MM.1S (cell line): ENCODE results near the gene IL37.

Experiments used
- DNase-seq: peaks from one replicate; pipeline ENCODE4 v3.0.0-alpha.2; 2015
- H2AFZ ChIP-seq: fragments of 300-600 bp; sonication (generic); 2 replicates; pipeline ENCODE4 v1.6.0; 2016; ENCODE audit warnings: antibody characterized with exemption, low read length
- H3F3A ChIP-seq: fragments of 300-600 bp; sonication (generic); 2 replicates; pipeline ENCODE4 v1.6.1; 2016; ENCODE audit warnings: mild to moderate bottlenecking, antibody characterized with exemption, low read length, moderate library complexity, mixed read lengths; ENCODE audit not compliant: insufficient read depth
- H3K27ac ChIP-seq: fragments of 300-600 bp; sonication (generic); 2 replicates; pipeline ENCODE4 v1.5.1; 2016; ENCODE audit warnings: mild to moderate bottlenecking, low read length
- H3K27me3 ChIP-seq: fragments of 300-600 bp; sonication (generic); replicated peaks from 2 replicates; pipeline ENCODE4 v1.6.0; 2016; ENCODE audit warnings: low read length; ENCODE audit not compliant: insufficient read depth
- H3K36me3 ChIP-seq: fragments of 300-600 bp; sonication (generic); replicated peaks from 2 replicates; pipeline ENCODE4 v1.6.1; 2016; ENCODE audit warnings: mild to moderate bottlenecking, low read length, mixed read lengths; ENCODE audit not compliant: insufficient read depth
- H3K4me1 ChIP-seq: fragments of 300-600 bp; sonication (generic); 2 replicates; pipeline ENCODE4 v1.6.1; 2016; ENCODE audit warnings: low read length, mixed read lengths
- H3K4me2 ChIP-seq: fragments of 300-600 bp; sonication (generic); 2 replicates; pipeline ENCODE4 v1.6.0; 2016; ENCODE audit warnings: low read depth, low read length
- H3K4me3 ChIP-seq: fragments of 300-600 bp; sonication (generic); 2 replicates; pipeline ENCODE4 v1.5.1; 2016; ENCODE audit warnings: low read length, mixed read lengths
- H3K79me2 ChIP-seq: fragments of 300-600 bp; sonication (generic); 2 replicates; pipeline ENCODE4 v1.6.1; 2016; ENCODE audit warnings: mixed run types, low read length, mixed read lengths
- H3K9ac ChIP-seq: fragments of 300-600 bp; sonication (generic); 2 replicates; pipeline ENCODE4 v1.6.1; 2016; ENCODE audit warnings: low read length, mixed read lengths
- H3K9me2 ChIP-seq: fragments of 300-600 bp; sonication (generic); replicated peaks from 2 replicates; pipeline ENCODE4 v1.6.1; 2016; ENCODE audit warnings: mild to moderate bottlenecking, low read length, mixed read lengths; ENCODE audit not compliant: insufficient read depth
- H3K9me3 ChIP-seq: fragments of 300-600 bp; sonication (generic); replicated peaks from 2 replicates; pipeline ENCODE4 v1.6.1; 2016; ENCODE audit warnings: mild to moderate bottlenecking, low read length, mixed read lengths; ENCODE audit not compliant: insufficient read depth
- H4K20me1 ChIP-seq: fragments of 300-600 bp; sonication (generic); 2 replicates; pipeline ENCODE4 v1.6.1; 2016; ENCODE audit warnings: mild to moderate bottlenecking, low read length, moderate library complexity, mixed read lengths; ENCODE audit not compliant: insufficient read depth
- CTCF ChIP-seq: fragments of 300-600 bp; sonication (generic); IDR thresholded peaks from 2 replicates; pipeline ENCODE4 v1.5.1; 2016; ENCODE audit warnings: antibody characterized with exemption, low read length, mixed read lengths
- EZH2 ChIP-seq: fragments of 300-600 bp; sonication (generic); optimal IDR thresholded peaks from 2 replicates; pipeline ENCODE3; 2017; ENCODE audit warnings: low read depth, mild to moderate bottlenecking, antibody characterized with exemption, low read length, mixed read lengths
- EZH2phosphoT487 ChIP-seq: fragments of 300-600 bp; sonication (generic); IDR thresholded peaks from 2 replicates; pipeline ENCODE4 v1.6.1; 2018; ENCODE audit warnings: antibody characterized with exemption, low read length

The IL37 gene

GRCh38 chr2:112889976-112890375, 21.0 kb upstream of the IL37 start:
- Histone ChIP-seq H3K36me3 (no peaks in the 10 kb centered on the region), H3K27ac (no peak overlapping the region), H4K20me1 (no peaks in the 10 kb centered on the region), H3K79me2 (no peaks in the 10 kb centered on the region), H3F3A (peaks cover 17% of the 10 kb centered on the region), H3K9me3 (no peaks in the 10 kb centered on the region), H3K9ac (no peak overlapping the region), H3K4me2 (no peak overlapping the region), H3K9me2 (no peaks in the 10 kb centered on the region), H3K4me3 (no peak overlapping the region), H3K4me1 (peaks cover 29% of the 10 kb centered on the region), H2AFZ (no peak overlapping the region), H3K27me3 (no peaks in the 10 kb centered on the region)
- TF ChIP-seq EZH2 (no peak), CTCF (no peak)
- DNase-seq = no peak

GRCh38 chr2:112891385-112891831, 19.6 kb upstream of the IL37 start:
- Histone ChIP-seq H3F3A (peaks cover 17% of the 10 kb centered on the region), H3K9me2 (no peaks in the 10 kb centered on the region), H3K4me3 (no peak overlapping the region), H3K27ac (no peak overlapping the region), H3K4me2 (no peak overlapping the region), H2AFZ (no peak overlapping the region), H3K79me2 (no peaks in the 10 kb centered on the region), H3K36me3 (no peaks in the 10 kb centered on the region), H3K27me3 (no peaks in the 10 kb centered on the region), H3K9me3 (no peaks in the 10 kb centered on the region), H4K20me1 (no peaks in the 10 kb centered on the region), H3K4me1 (peaks cover 21% of the 10 kb centered on the region), H3K9ac (no peak overlapping the region)
- TF ChIP-seq EZH2phosphoT487 (no peak), EZH2 (no peak), CTCF (no peak)
- DNase-seq = no peak

GRCh38 chr2:112893752-112894151, 17.2 kb upstream of the IL37 start:
- Histone ChIP-seq H3K4me2 (no peak overlapping the region), H3K4me3 (no peak overlapping the region), H3K79me2 (no peaks in the 10 kb centered on the region), H3K9me3 (no peaks in the 10 kb centered on the region), H4K20me1 (no peaks in the 10 kb centered on the region), H2AFZ (no peak overlapping the region), H3K9me2 (no peaks in the 10 kb centered on the region), H3K36me3 (no peaks in the 10 kb centered on the region), H3K27me3 (no peaks in the 10 kb centered on the region), H3F3A (no peaks in the 10 kb centered on the region), H3K9ac (no peak overlapping the region), H3K4me1 (peaks cover 7% of the 10 kb centered on the region; the same call in 1 of the 2 replicates), H3K27ac (no peak overlapping the region)
- TF ChIP-seq CTCF (no peak), EZH2 (no peak)
- DNase-seq = no peak
